Liver (tissue), 9 donors: ENCODE data around the gene LAMP5. TPM values are rescaled to one million over a fixed set of nuclear protein-coding genes. Genes with fewer than 3 reads are reported as not detected.

ENCODE experiments used
- DNase-seq: peaks from one replicate; pipeline ENCODE4 v3.0.0-alpha.2; 2017; ENCODE audit warnings: low spot score
- H3K27ac ChIP-seq, 2 donors: one replicate each; pipeline ENCODE4 v1.7.0; 2013; ENCODE audit warnings: inconsistent platforms in 2 of 2, low read length in 2 of 2, control low read depth in 1 of 2, low read depth in 1 of 2, mild to moderate bottlenecking in 1 of 2
- H3K27me3 ChIP-seq, 4 donors: one replicate each; pipeline versions ENCODE4 v1.6.1 to v1.7.0; 2013; ENCODE audit warnings: low read length in 3 of 4, inconsistent platforms in 1 of 4, mild to moderate bottlenecking in 1 of 4, moderate library complexity in 1 of 4; ENCODE audit not compliant: control insufficient read depth in 4 of 4, insufficient read depth in 4 of 4
- H3K36me3 ChIP-seq, 4 donors: one replicate each; pipeline versions ENCODE4 v1.6.1 to v1.7.0; 2013; ENCODE audit warnings: low read length in 3 of 4, mild to moderate bottlenecking in 3 of 4, low read depth in 1 of 4, moderate library complexity in 1 of 4; ENCODE audit not compliant: control insufficient read depth in 4 of 4, insufficient read depth in 3 of 4
- H3K4me1 ChIP-seq, 4 donors: one replicate each; pipeline versions ENCODE4 v1.6.1 to v1.7.0; 2013; ENCODE audit warnings: low read length in 3 of 4, mild to moderate bottlenecking in 3 of 4, moderate library complexity in 1 of 4; ENCODE audit not compliant: control insufficient read depth in 4 of 4, insufficient read depth in 4 of 4
- H3K4me3 ChIP-seq, 3 donors: one replicate each; pipeline versions ENCODE4 v1.6.1 to v1.7.0; 2013; ENCODE audit warnings: low read length in 3 of 3, control low read depth in 1 of 3, low read depth in 1 of 3, mild to moderate bottlenecking in 1 of 3
- H3K9ac ChIP-seq, 2 donors: one replicate each; pipeline ENCODE4 v1.7.0; 2013; ENCODE audit warnings: low read length in 2 of 2, mild to moderate bottlenecking in 2 of 2, moderate library complexity in 2 of 2, control low read depth in 1 of 2, low read depth in 1 of 2
- H3K9me3 ChIP-seq, 4 donors: one replicate each; pipeline versions ENCODE4 v1.6.1 to v1.7.0; 2013; ENCODE audit warnings: low read length in 3 of 4; ENCODE audit not compliant: control insufficient read depth in 4 of 4
- EGR1 ChIP-seq, 2 donors: IDR thresholded peaks; 2 replicates each; pipeline ENCODE4 v1.6.1; 2016 to 2018; ENCODE audit warnings: antibody characterized with exemption in 2 of 2, low read depth in 2 of 2
- FOXA1 ChIP-seq: IDR thresholded peaks from 2 replicates; pipeline ENCODE4 v1.6.1; 2016; ENCODE audit warnings: antibody characterized with exemption
- FOXA2 ChIP-seq: IDR thresholded peaks from 2 replicates; pipeline ENCODE4 v1.6.1; 2016; ENCODE audit warnings: antibody characterized with exemption
- GABPA ChIP-seq, 2 donors: IDR thresholded peaks in 1 of 2; conservative IDR thresholded peaks in 1 of 2; 2 replicates each; pipeline ENCODE4 v1.6.1; 2016; ENCODE audit warnings: antibody characterized with exemption in 2 of 2, mild to moderate bottlenecking in 1 of 2, moderate library complexity in 1 of 2
- HNF4A ChIP-seq, 2 donors: conservative IDR thresholded peaks; 2 replicates each; pipeline ENCODE4 v1.6.1; 2016; ENCODE audit warnings: antibody characterized with exemption in 2 of 2, mild to moderate bottlenecking in 2 of 2
- HNF4G ChIP-seq: IDR thresholded peaks from 2 replicates; pipeline ENCODE4 v1.6.1; 2016; ENCODE audit warnings: antibody characterized with exemption
- JUND ChIP-seq, 2 donors: IDR thresholded peaks; 2 replicates each; pipeline ENCODE4 v1.6.1; 2016; ENCODE audit warnings: antibody characterized with exemption in 2 of 2
- NR2F2 ChIP-seq: IDR thresholded peaks from 2 replicates; pipeline ENCODE4 v1.6.1; 2016; ENCODE audit warnings: antibody characterized with exemption
- RXRA ChIP-seq, 2 donors: IDR thresholded peaks; 2 replicates each; pipeline ENCODE4 v1.6.1; 2017 to 2018; ENCODE audit warnings: antibody characterized with exemption in 2 of 2, mild to moderate bottlenecking in 1 of 2
- SP1 ChIP-seq: IDR thresholded peaks from 2 replicates; pipeline ENCODE4 v1.6.1; 2018; ENCODE audit warnings: antibody characterized with exemption, mild to moderate bottlenecking
- TAF1 ChIP-seq: conservative IDR thresholded peaks from 2 replicates; pipeline ENCODE4 v1.6.1; 2016; ENCODE audit warnings: antibody characterized with exemption, mild to moderate bottlenecking
- YY1 ChIP-seq: IDR thresholded peaks from 2 replicates; pipeline ENCODE4 v1.6.1; 2016; ENCODE audit warnings: antibody characterized with exemption, mild to moderate bottlenecking
- WGBS: extraction: QIAGEN DNeasy Blood & Tissue Kit; methylation state at CpG from one replicate; pipeline ENCODE4 v1.1.7; 2013; 5-methylcytosine and 5-hydroxymethylcytosine counted together
- polyA plus RNA-seq, 2 donors: library from polyadenylated mRNA; stranded (reverse) in 1 of 2; unstranded in 1 of 2; fragments of 200-250 nt in 1 of 2; fragments of >200 nt in 1 of 2; fragmentation: Nextera tagmentation in 1 of 2; extraction: Ambion mirVana in 1 of 2; gene quantifications; one replicate each; pipeline versions ENCODE4 v1.2.1 to v1.2.3, GENCODE V29; 2013 to 2015
- total RNA-seq, 2 donors: library from RNA; depleted of rRNA; stranded (reverse); fragments of >200 nt; gene quantifications; one replicate each; pipeline ENCODE4 v1.2.3, GENCODE V29; 2014
- TF ChIP-seq, protein P1 (sequence below): IDR thresholded peaks from 2 replicates; pipeline ENCODE4 v1.6.1; 2016; ENCODE audit warnings: antibody characterized with exemption, mild to moderate bottlenecking
- TF ChIP-seq, protein P2 (sequence below): fragments of 150-350 bp; IDR thresholded peaks from 2 replicates; pipeline ENCODE4 v1.5.1; 2017; ENCODE audit warnings: improper control_type of control experiment, low read depth, low read length; ENCODE audit not compliant: missing input control
- TF ChIP-seq, protein P3 (sequence below): IDR thresholded peaks from 2 replicates; pipeline ENCODE4 v1.6.1; 2016; ENCODE audit warnings: antibody characterized with exemption
- donor health status: healthy.
- donor health status: healthy.
- donor health status: healthy.
- donor health status: healthy.
- donor health status: healthy.

LAMP5 gene
- total and polyA plus RNA-seq, 4 donors: 0.08 to 0.09 TPM; not detected in 2

DNA sequence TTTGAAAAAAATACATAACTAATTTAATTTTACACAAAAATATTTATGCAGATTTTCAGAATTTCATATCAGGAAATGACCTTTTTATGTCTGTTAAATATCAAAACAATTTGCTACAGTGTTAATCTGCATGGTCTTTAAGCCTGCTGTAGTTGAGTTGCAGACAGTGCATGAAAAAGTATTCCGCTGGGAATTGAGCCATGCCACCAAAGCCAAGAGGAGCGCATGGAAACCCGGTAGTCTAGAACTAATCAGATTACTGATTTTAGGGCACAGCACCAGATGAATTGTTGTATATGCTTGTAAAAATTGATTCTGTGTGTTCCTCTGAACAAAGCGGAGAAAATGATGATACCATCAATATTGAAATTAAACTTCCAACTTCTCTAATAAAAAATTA is 34.3 kb upstream of the LAMP5 start:
- TF ChIP-seq YY1 (no peak), NR2F2 (no peak), FOXA2 (no peak), GABPA (IDR thresholded peaks at IDR 0.05 in 1 of 2, conservative IDR thresholded peaks at IDR 0.05 in 1 of 2) (no peak), HNF4G (no peak), RXRA (IDR thresholded peaks at IDR 0.05) (no peak), TAF1 (no peak), HNF4A (conservative IDR thresholded peaks at IDR 0.05) (no peak), JUND (IDR thresholded peaks at IDR 0.05) (no peak), FOXA1 (no peak), SP1 (no peak), EGR1 (IDR thresholded peaks at IDR 0.05; ENCODE audit: low read depth in 2 of 2) (no peak)
- TF ChIP-seq, protein P1, sequence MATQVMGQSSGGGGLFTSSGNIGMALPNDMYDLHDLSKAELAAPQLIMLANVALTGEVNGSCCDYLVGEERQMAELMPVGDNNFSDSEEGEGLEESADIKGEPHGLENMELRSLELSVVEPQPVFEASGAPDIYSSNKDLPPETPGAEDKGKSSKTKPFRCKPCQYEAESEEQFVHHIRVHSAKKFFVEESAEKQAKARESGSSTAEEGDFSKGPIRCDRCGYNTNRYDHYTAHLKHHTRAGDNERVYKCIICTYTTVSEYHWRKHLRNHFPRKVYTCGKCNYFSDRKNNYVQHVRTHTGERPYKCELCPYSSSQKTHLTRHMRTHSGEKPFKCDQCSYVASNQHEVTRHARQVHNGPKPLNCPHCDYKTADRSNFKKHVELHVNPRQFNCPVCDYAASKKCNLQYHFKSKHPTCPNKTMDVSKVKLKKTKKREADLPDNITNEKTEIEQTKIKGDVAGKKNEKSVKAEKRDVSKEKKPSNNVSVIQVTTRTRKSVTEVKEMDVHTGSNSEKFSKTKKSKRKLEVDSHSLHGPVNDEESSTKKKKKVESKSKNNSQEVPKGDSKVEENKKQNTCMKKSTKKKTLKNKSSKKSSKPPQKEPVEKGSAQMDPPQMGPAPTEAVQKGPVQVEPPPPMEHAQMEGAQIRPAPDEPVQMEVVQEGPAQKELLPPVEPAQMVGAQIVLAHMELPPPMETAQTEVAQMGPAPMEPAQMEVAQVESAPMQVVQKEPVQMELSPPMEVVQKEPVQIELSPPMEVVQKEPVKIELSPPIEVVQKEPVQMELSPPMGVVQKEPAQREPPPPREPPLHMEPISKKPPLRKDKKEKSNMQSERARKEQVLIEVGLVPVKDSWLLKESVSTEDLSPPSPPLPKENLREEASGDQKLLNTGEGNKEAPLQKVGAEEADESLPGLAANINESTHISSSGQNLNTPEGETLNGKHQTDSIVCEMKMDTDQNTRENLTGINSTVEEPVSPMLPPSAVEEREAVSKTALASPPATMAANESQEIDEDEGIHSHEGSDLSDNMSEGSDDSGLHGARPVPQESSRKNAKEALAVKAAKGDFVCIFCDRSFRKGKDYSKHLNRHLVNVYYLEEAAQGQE: no peak
- TF ChIP-seq, protein P2, sequence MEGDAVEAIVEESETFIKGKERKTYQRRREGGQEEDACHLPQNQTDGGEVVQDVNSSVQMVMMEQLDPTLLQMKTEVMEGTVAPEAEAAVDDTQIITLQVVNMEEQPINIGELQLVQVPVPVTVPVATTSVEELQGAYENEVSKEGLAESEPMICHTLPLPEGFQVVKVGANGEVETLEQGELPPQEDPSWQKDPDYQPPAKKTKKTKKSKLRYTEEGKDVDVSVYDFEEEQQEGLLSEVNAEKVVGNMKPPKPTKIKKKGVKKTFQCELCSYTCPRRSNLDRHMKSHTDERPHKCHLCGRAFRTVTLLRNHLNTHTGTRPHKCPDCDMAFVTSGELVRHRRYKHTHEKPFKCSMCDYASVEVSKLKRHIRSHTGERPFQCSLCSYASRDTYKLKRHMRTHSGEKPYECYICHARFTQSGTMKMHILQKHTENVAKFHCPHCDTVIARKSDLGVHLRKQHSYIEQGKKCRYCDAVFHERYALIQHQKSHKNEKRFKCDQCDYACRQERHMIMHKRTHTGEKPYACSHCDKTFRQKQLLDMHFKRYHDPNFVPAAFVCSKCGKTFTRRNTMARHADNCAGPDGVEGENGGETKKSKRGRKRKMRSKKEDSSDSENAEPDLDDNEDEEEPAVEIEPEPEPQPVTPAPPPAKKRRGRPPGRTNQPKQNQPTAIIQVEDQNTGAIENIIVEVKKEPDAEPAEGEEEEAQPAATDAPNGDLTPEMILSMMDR: no peak
- TF ChIP-seq, protein P3, sequence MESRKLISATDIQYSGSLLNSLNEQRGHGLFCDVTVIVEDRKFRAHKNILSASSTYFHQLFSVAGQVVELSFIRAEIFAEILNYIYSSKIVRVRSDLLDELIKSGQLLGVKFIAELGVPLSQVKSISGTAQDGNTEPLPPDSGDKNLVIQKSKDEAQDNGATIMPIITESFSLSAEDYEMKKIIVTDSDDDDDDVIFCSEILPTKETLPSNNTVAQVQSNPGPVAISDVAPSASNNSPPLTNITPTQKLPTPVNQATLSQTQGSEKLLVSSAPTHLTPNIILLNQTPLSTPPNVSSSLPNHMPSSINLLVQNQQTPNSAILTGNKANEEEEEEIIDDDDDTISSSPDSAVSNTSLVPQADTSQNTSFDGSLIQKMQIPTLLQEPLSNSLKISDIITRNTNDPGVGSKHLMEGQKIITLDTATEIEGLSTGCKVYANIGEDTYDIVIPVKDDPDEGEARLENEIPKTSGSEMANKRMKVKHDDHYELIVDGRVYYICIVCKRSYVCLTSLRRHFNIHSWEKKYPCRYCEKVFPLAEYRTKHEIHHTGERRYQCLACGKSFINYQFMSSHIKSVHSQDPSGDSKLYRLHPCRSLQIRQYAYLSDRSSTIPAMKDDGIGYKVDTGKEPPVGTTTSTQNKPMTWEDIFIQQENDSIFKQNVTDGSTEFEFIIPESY: no peak
- 86% methylated on average over 4 of the region's 4 CpGs for WGBS

DNA sequence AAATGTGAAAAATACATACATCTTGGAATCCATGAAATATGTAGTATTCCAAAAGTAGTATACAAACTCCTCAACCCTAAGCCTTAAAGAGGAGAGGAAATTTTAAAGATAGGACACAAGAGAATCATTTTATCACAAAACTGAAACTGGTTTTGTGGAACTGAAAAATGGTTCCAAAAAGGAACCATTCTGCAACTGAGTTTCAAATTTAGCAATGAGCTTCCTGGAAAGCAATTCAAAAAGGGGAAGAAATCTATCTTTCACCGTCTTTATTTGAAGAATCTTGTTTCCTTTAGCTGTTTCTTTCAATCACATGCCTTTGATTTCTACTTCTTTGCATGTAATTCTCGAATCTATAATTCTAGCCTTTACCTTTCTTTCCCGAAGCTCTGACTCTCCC is 32.2 kb upstream of the LAMP5 start:
- H3K9me3 ChIP-seq: no peaks in the 10 kb centered on the region
- WGBS: 63% methylated on average over 3 of the region's 3 CpGs
- H3K36me3 ChIP-seq: no peaks in the 10 kb centered on the region
- no peaks in the 10 kb centered on the region for H3K4me1 ChIP-seq
- no peaks in the 10 kb centered on the region for H3K27me3 ChIP-seq
- H3K27ac ChIP-seq: no peak overlapping the region
- DNase-seq: no peak
- TF ChIP-seq NR2F2: no peak
- TF ChIP-seq TAF1: no peak
- no peak for TF ChIP-seq JUND (IDR thresholded peaks at IDR 0.05)
- no peak overlapping the region for H3K4me3 ChIP-seq
- no peak overlapping the region for H3K9ac ChIP-seq

More for the DNA sequence above, 34.3 kb upstream of the LAMP5 start:
- DNase-seq: no peak
- no peaks in the 10 kb centered on the region for H3K27me3 ChIP-seq
- no peaks in the 10 kb centered on the region for H3K9me3 ChIP-seq
- no peak overlapping the region for H3K9ac ChIP-seq
- no peaks in the 10 kb centered on the region for H3K36me3 ChIP-seq
- no peak overlapping the region for H3K4me3 ChIP-seq
- no peaks in the 10 kb centered on the region for H3K4me1 ChIP-seq
- H3K27ac ChIP-seq: no peak overlapping the region
